A673 (cell line): Measurements from ENCODE around the gene HMCN2. TPM values are rescaled to one million over a fixed set of nuclear protein-coding genes. Genes with fewer than 3 reads are reported as not detected.

Experiments used
- BruUV-seq: library from RNA; stranded (reverse); fragments of 400-500 nt; replicated peaks from 2 replicates; lab custom pipeline; 2021; lab: Mats Ljungman, UMichigan
- CTCF ChIA-PET: fragments of 300-600 bp; sonication (Branson Sonifier 250); formaldehyde crosslinking; loops from one replicate; lab custom pipeline; 2022; ENCODE audit warnings: antibody characterized with exemption; lab: Charles Lee
- POLR2A ChIA-PET: fragments of 300-600 bp; sonication (Branson Sonifier 250); formaldehyde crosslinking; loops from one replicate; lab custom pipeline; 2022; ENCODE audit warnings: antibody characterized with exemption; ENCODE audit not compliant: low non-redundant PET; lab: Charles Lee
- DNase-seq: peaks from one replicate; pipeline ENCODE4 v3.0.0-alpha.2; 2015; ENCODE audit warnings: low spot score
- H3K27ac ChIP-seq: fragments of 200-600 bp; sonication (generic); 2 replicates; pipeline ENCODE4 v1.5.1; 2016; ENCODE audit warnings: mixed run types, low read depth, mild to moderate bottlenecking, mixed read lengths, antibody characterized with exemption, low read length; ENCODE audit not compliant: poor library complexity, severe bottlenecking
- H3K27me3 ChIP-seq: fragments of 200-600 bp; sonication (generic); replicated peaks from 2 replicates; pipeline ENCODE4 v1.6.1; 2017; ENCODE audit warnings: mixed run types, low read depth, mild to moderate bottlenecking, mixed read lengths, antibody characterized with exemption, low read length; ENCODE audit not compliant: insufficient read depth, poor library complexity
- H3K36me3 ChIP-seq: fragments of 200-600 bp; sonication (generic); 2 replicates; pipeline ENCODE4 v1.6.1; 2016; ENCODE audit warnings: mixed run types, mild to moderate bottlenecking, mixed read lengths, antibody characterized with exemption, low read length; ENCODE audit not compliant: insufficient read depth, poor library complexity, severe bottlenecking
- H3K4me1 ChIP-seq: fragments of 200-600 bp; sonication (generic); 2 replicates; pipeline ENCODE4 v1.6.1; 2017; ENCODE audit warnings: mixed run types, mild to moderate bottlenecking, mixed read lengths, antibody characterized with exemption, low read length; ENCODE audit not compliant: insufficient read depth, poor library complexity, severe bottlenecking
- H3K4me3 ChIP-seq: fragments of 200-600 bp; sonication (generic); 2 replicates; pipeline ENCODE4 v1.5.1; 2016; ENCODE audit warnings: low read depth, mixed run types, mild to moderate bottlenecking, mixed read lengths, low read length; ENCODE audit not compliant: poor library complexity, severe bottlenecking
- H3K9me3 ChIP-seq: fragments of 200-600 bp; sonication (generic); 2 replicates; pipeline ENCODE4 v1.6.1; 2016; ENCODE audit warnings: mixed run types, low read depth, mild to moderate bottlenecking, mixed read lengths, antibody characterized with exemption, low read length; ENCODE audit not compliant: poor library complexity, severe bottlenecking
- EZH2 ChIP-seq: fragments of 200-600 bp; sonication (generic); IDR thresholded peaks from 2 replicates; pipeline ENCODE4 v1.6.1; 2017; ENCODE audit warnings: borderline replicate concordance, low read depth, mild to moderate bottlenecking, mixed read lengths, antibody characterized with exemption, low read length; ENCODE audit not compliant: poor library complexity, severe bottlenecking
- intact Hi-C: fragments of 100-400 bp; cut with micrococcal nuclease; formaldehyde crosslinking; loops from one replicate; pipeline ENCODE4 v1.10.0; 2022; ENCODE audit not compliant: unreplicated experiment
- total RNA-seq: library from RNA; stranded (reverse); gene quantifications from 2 replicates; pipeline ENCODE4 v1.2.3, GENCODE V29; 2021
- TF ChIP-seq, protein P1 (sequence below): fragments of 300-800, 200-600 bp; sonication (generic); conservative IDR thresholded peaks from 2 replicates; pipeline ENCODE4 v1.5.1; 2017; ENCODE audit warnings: low read depth, mild to moderate bottlenecking, antibody characterized with exemption, low read length, moderate library complexity, mixed read lengths

Gene HMCN2
- total RNA-seq, 1 experiment from 2014 or later, result 0.28 TPM

DNA sequence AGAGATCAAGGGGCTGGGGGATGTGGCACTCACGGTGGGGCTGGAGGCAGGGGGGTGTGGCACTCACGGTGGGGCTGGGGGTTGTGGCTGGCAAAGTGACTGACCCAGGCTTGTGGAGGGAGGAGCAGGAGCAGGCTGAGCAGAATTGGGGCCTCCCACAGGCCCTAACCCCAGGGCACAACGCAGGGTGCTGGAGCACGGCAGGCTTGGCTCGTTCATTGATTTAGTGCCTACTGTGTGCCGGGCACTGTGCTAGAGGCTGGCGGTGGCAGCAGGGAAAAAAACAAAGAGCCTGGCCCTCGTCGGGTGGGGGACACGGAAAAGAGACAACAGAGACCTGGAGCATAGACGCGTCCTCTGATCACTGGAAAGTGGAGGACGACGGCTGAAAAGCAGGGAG lies 80.9 kb downstream of the HMCN2 start:
- H3K4me3 ChIP-seq, result no peak overlapping the region
- ChIA-PET POLR2A (no interaction called here), CTCF (no interaction called here)
- TF ChIP-seq, protein P1, sequence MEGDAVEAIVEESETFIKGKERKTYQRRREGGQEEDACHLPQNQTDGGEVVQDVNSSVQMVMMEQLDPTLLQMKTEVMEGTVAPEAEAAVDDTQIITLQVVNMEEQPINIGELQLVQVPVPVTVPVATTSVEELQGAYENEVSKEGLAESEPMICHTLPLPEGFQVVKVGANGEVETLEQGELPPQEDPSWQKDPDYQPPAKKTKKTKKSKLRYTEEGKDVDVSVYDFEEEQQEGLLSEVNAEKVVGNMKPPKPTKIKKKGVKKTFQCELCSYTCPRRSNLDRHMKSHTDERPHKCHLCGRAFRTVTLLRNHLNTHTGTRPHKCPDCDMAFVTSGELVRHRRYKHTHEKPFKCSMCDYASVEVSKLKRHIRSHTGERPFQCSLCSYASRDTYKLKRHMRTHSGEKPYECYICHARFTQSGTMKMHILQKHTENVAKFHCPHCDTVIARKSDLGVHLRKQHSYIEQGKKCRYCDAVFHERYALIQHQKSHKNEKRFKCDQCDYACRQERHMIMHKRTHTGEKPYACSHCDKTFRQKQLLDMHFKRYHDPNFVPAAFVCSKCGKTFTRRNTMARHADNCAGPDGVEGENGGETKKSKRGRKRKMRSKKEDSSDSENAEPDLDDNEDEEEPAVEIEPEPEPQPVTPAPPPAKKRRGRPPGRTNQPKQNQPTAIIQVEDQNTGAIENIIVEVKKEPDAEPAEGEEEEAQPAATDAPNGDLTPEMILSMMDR, result no peak
- no peak for TF ChIP-seq EZH2
- intact Hi-C loops, result no loop called here
- no peaks in the 10 kb centered on the region for H3K27me3 ChIP-seq
- BruUV-seq, result no TSS peak
- H3K27ac ChIP-seq, result no peak overlapping the region
- no peak for DNase-seq
- no peaks in the 10 kb centered on the region for H3K9me3 ChIP-seq
- no peaks in the 10 kb centered on the region for H3K36me3 ChIP-seq
- no peaks in the 10 kb centered on the region for H3K4me1 ChIP-seq

- TF ChIP-seq EZH2, result no peak
- TF ChIP-seq, protein P1, result no peak
- Histone ChIP-seq H3K9me3 (no peaks in the 10 kb centered on the region), H3K36me3 (no peaks in the 10 kb centered on the region), H3K27me3 (no peaks in the 10 kb centered on the region), H3K4me1 (no peaks in the 10 kb centered on the region), H3K27ac (no peak overlapping the region), H3K4me3 (no peak overlapping the region)
- no peak for DNase-seq
- BruUV-seq, result no TSS peak
- POLR2A ChIA-PET, result no interaction called here
- intact Hi-C loops, result no loop called here
- CTCF ChIA-PET, result no interaction called here
Observed at GRCh38 chr9:130347036-130347435, 81.5 kb downstream of the HMCN2 start.

- no peaks in the 10 kb centered on the region for H3K9me3 ChIP-seq
- no peaks in the 10 kb centered on the region for H3K36me3 ChIP-seq
- no peaks in the 10 kb centered on the region for H3K4me1 ChIP-seq
- TF ChIP-seq, protein P1, result no peak
- TF ChIP-seq EZH2, result no peak
- intact Hi-C loops, result no loop called here
- CTCF ChIA-PET, result no interaction called here
- H3K27ac ChIP-seq, result no peak overlapping the region
- no peaks in the 10 kb centered on the region for H3K27me3 ChIP-seq
- no TSS peak for BruUV-seq
- no peak overlapping the region for H3K4me3 ChIP-seq
- DNase-seq, result no peak
- POLR2A ChIA-PET, result no interaction called here
Observed at GRCh38 chr9:130347931-130348330, 82.4 kb downstream of the HMCN2 start.
